ENCODE data around the gene AKAP4. TPM values are rescaled to one million over a fixed set of nuclear protein-coding genes. Genes with fewer than 3 reads are reported as not detected.

AKAP4 gene
- total and polyA plus RNA-seq, 4 donors: not detected

DNA sequence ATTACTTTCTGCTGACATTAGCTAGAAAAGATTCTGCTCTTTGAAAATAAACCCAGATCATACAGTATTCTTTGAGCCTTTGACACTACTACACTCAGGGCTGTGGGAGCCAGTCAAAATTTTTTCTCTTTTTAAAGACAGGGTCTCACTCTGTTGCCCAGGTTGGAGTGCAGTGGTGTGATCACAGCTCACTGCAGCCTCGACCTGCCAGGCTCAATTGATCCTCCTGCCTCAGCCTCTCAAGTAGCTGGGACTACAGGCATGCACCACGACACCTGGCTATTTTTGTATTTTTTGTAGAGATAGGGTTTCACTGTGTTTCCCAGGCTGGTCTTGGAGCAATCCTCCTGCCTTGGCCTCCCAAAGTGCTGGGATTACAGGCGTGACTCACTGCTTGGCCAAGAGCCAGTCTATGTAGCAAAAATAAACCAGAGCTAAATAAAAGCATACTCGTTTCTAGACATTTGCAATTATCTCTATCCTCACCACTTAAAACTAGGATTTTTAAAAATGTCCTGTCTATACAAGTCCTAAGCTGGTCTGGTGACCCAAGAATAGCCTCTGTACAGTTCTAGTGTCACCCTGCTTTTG, 43.2 kb downstream of the AKAP4 start:
- no peak overlapping the region for H3K9ac ChIP-seq (ENCODE audit: low read depth in 1 of 2, low read length in 2 of 2)
- H3K27me3 ChIP-seq (ENCODE audit: control insufficient read depth in 4 of 4, insufficient read depth in 4 of 4, low read length in 3 of 4): no peaks in the 10 kb centered on the region
- no peaks in the 10 kb centered on the region for H3K9me3 ChIP-seq (ENCODE audit: control insufficient read depth in 4 of 4, low read length in 3 of 4)
- TF ChIP-seq SP1 (IDR thresholded peaks at IDR 0.05) (no peak), FOXA1 (IDR thresholded peaks at IDR 0.05) (no peak), RAD21 (IDR thresholded peaks at IDR 0.05) (no peak), HNF4A (conservative IDR thresholded peaks at IDR 0.05) (no peak), YY1 (IDR thresholded peaks at IDR 0.05) (no peak), HNF4G (IDR thresholded peaks at IDR 0.05) (no peak), GABPA (IDR thresholded peaks at IDR 0.05 in 1 of 2, conservative IDR thresholded peaks at IDR 0.05 in 1 of 2) (no peak), FOXA2 (IDR thresholded peaks at IDR 0.05) (no peak), NR2F2 (IDR thresholded peaks at IDR 0.05) (no peak), JUND (IDR thresholded peaks at IDR 0.05) (no peak)
- TF ChIP-seq, protein P1, sequence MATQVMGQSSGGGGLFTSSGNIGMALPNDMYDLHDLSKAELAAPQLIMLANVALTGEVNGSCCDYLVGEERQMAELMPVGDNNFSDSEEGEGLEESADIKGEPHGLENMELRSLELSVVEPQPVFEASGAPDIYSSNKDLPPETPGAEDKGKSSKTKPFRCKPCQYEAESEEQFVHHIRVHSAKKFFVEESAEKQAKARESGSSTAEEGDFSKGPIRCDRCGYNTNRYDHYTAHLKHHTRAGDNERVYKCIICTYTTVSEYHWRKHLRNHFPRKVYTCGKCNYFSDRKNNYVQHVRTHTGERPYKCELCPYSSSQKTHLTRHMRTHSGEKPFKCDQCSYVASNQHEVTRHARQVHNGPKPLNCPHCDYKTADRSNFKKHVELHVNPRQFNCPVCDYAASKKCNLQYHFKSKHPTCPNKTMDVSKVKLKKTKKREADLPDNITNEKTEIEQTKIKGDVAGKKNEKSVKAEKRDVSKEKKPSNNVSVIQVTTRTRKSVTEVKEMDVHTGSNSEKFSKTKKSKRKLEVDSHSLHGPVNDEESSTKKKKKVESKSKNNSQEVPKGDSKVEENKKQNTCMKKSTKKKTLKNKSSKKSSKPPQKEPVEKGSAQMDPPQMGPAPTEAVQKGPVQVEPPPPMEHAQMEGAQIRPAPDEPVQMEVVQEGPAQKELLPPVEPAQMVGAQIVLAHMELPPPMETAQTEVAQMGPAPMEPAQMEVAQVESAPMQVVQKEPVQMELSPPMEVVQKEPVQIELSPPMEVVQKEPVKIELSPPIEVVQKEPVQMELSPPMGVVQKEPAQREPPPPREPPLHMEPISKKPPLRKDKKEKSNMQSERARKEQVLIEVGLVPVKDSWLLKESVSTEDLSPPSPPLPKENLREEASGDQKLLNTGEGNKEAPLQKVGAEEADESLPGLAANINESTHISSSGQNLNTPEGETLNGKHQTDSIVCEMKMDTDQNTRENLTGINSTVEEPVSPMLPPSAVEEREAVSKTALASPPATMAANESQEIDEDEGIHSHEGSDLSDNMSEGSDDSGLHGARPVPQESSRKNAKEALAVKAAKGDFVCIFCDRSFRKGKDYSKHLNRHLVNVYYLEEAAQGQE (IDR thresholded peaks at IDR 0.05): no peak
- TF ChIP-seq, protein P2, sequence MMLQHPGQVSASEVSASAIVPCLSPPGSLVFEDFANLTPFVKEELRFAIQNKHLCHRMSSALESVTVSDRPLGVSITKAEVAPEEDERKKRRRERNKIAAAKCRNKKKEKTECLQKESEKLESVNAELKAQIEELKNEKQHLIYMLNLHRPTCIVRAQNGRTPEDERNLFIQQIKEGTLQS (IDR thresholded peaks at IDR 0.05): no peak
- TF ChIP-seq, protein P3, sequence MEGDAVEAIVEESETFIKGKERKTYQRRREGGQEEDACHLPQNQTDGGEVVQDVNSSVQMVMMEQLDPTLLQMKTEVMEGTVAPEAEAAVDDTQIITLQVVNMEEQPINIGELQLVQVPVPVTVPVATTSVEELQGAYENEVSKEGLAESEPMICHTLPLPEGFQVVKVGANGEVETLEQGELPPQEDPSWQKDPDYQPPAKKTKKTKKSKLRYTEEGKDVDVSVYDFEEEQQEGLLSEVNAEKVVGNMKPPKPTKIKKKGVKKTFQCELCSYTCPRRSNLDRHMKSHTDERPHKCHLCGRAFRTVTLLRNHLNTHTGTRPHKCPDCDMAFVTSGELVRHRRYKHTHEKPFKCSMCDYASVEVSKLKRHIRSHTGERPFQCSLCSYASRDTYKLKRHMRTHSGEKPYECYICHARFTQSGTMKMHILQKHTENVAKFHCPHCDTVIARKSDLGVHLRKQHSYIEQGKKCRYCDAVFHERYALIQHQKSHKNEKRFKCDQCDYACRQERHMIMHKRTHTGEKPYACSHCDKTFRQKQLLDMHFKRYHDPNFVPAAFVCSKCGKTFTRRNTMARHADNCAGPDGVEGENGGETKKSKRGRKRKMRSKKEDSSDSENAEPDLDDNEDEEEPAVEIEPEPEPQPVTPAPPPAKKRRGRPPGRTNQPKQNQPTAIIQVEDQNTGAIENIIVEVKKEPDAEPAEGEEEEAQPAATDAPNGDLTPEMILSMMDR (IDR thresholded peaks at IDR 0.05; ENCODE audit: low read depth, low read length, missing input control): no peak
- TF ChIP-seq, protein P4, sequence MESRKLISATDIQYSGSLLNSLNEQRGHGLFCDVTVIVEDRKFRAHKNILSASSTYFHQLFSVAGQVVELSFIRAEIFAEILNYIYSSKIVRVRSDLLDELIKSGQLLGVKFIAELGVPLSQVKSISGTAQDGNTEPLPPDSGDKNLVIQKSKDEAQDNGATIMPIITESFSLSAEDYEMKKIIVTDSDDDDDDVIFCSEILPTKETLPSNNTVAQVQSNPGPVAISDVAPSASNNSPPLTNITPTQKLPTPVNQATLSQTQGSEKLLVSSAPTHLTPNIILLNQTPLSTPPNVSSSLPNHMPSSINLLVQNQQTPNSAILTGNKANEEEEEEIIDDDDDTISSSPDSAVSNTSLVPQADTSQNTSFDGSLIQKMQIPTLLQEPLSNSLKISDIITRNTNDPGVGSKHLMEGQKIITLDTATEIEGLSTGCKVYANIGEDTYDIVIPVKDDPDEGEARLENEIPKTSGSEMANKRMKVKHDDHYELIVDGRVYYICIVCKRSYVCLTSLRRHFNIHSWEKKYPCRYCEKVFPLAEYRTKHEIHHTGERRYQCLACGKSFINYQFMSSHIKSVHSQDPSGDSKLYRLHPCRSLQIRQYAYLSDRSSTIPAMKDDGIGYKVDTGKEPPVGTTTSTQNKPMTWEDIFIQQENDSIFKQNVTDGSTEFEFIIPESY (IDR thresholded peaks at IDR 0.05): no peak
- TF ChIP-seq, protein P5, sequence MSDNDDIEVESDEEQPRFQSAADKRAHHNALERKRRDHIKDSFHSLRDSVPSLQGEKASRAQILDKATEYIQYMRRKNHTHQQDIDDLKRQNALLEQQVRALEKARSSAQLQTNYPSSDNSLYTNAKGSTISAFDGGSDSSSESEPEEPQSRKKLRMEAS (IDR thresholded peaks at IDR 0.05): no peak
- H3K36me3 ChIP-seq (ENCODE audit: control insufficient read depth in 4 of 4, insufficient read depth in 3 of 4, low read depth in 1 of 4, low read length in 3 of 4): no peaks in the 10 kb centered on the region
- no peak overlapping the region for H3K4me3 ChIP-seq (ENCODE audit: low read depth in 1 of 3, low read length in 3 of 3)
- H3K4me1 ChIP-seq (ENCODE audit: control insufficient read depth in 4 of 4, insufficient read depth in 4 of 4, low read length in 3 of 4): no peaks in the 10 kb centered on the region
- WGBS: 75% methylated on average over 4 of the region's 4 CpGs
- no peak overlapping the region for H3K27ac ChIP-seq (ENCODE audit: low read depth in 1 of 2, low read length in 2 of 2)
- no peak for DNase-seq (ENCODE audit: low spot score)

DNA sequence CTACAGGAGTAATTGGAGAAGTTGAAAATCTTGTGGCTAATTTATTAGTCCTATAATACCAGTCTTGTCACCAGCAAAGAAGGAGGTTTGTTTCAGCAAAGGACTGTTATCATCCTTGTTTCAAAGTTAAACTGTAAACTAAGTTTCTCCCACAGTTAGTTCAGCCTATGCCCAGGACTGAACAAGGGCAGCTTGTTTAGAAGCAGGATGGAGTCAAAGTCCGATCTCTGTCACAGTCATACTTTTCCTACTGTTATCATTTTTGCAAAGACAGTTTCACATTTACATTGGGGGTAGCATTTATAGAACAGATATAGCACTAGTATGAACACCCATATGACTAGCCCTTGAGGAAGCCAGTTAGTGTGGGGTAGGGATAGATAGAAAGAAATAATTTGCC, 46.4 kb downstream of the AKAP4 start:
- no peaks in the 10 kb centered on the region for H3K4me1 ChIP-seq (ENCODE audit: control insufficient read depth in 4 of 4, insufficient read depth in 4 of 4, low read length in 3 of 4)
- H3K4me3 ChIP-seq (ENCODE audit: low read depth in 1 of 3, low read length in 3 of 3): no peak overlapping the region
- no peaks in the 10 kb centered on the region for H3K27me3 ChIP-seq (ENCODE audit: control insufficient read depth in 4 of 4, insufficient read depth in 4 of 4, low read length in 3 of 4)
- 38% methylated on average over 1 of the region's 1 CpG for WGBS
- H3K36me3 ChIP-seq (ENCODE audit: control insufficient read depth in 4 of 4, insufficient read depth in 3 of 4, low read depth in 1 of 4, low read length in 3 of 4): no peaks in the 10 kb centered on the region
- H3K27ac ChIP-seq (ENCODE audit: low read depth in 1 of 2, low read length in 2 of 2): no peak overlapping the region
- DNase-seq (ENCODE audit: low spot score): no peak
- H3K9me3 ChIP-seq (ENCODE audit: control insufficient read depth in 4 of 4, low read length in 3 of 4): no peaks in the 10 kb centered on the region
- no peak overlapping the region for H3K9ac ChIP-seq (ENCODE audit: low read depth in 1 of 2, low read length in 2 of 2)
- TF ChIP-seq, protein P4 (IDR thresholded peaks at IDR 0.05): no peak
- TF ChIP-seq, protein P1 (IDR thresholded peaks at IDR 0.05): no peak
- TF ChIP-seq HNF4A (conservative IDR thresholded peaks at IDR 0.05) (peak; percentile 49 to 67), HNF4G (IDR thresholded peaks at IDR 0.05) (peak; percentile 50), FOXA2 (IDR thresholded peaks at IDR 0.05) (no peak)
- TF ChIP-seq, protein P3 (IDR thresholded peaks at IDR 0.05; ENCODE audit: low read depth, low read length, missing input control): no peak

All from liver (tissue), 9 donors.